Pancreas (tissue), 10 donors: Measurements from ENCODE around the gene NLGN2. TPM values are rescaled to one million over a fixed set of nuclear protein-coding genes. Genes with fewer than 3 reads are reported as not detected.

Experiments
- ATAC-seq, 4 donors: fragments of 200-7000 bp; cut with Tn5 transposase; one replicate each; pipeline versions ENCODE4 v1.8.0 to v1.9.1; 2020; ENCODE audit warnings: mild to moderate bottlenecking in 4 of 4, moderate library complexity in 4 of 4
- DNase-seq, 6 donors: peaks; one replicate each; pipeline ENCODE4 v3.0.0-alpha.2; 2020
- FAIRE-seq: peaks from 2 replicates; lab custom pipeline; 2012; peaks lifted over from hg19 to GRCh38; lab: Jason Lieb, UNC
- H3K27ac ChIP-seq, 4 donors: fragments of 200-600 bp; sonication (generic); 1 replicate in 3 of 4; 2 replicates in 1 of 4; pipeline versions ENCODE4 v1.5.0 to v1.8.0; 2020
- H3K27me3 ChIP-seq, 4 donors: fragments of 200-600 bp; one replicate each; pipeline ENCODE4 v1.8.0; 2021
- H3K36me3 ChIP-seq, 3 donors: fragments of 200-600 bp; sonication (generic) in 1 of 3; one replicate each; pipeline versions ENCODE4 v1.5.0 to v1.8.0; 2020 to 2021
- H3K4me1 ChIP-seq, 3 donors: fragments of 200-600 bp; one replicate each; pipeline ENCODE4 v1.8.0; 2021
- H3K4me3 ChIP-seq, 4 donors: fragments of 200-600 bp; sonication (generic) in 2 of 4; one replicate each; pipeline versions ENCODE4 v1.5.0 to v1.8.0; 2020 to 2021
- H3K9me3 ChIP-seq, 4 donors: fragments of 200-600 bp; one replicate each; pipeline ENCODE4 v1.8.0; 2021
- CTCF ChIP-seq, 4 donors: fragments of 200-600 bp; sonication (generic) in 3 of 4; IDR thresholded peaks; one replicate each; pipeline versions ENCODE4 v1.5.0 to v1.8.0; 2021; ENCODE audit warnings: antibody characterized with exemption in 4 of 4
- WGBS, 2 donors: extraction: QIAGEN DNeasy Blood & Tissue Kit; methylation state at CpG; one replicate each; pipeline ENCODE4 v1.1.7; 2013; 5-methylcytosine and 5-hydroxymethylcytosine counted together
- intact Hi-C, 3 donors: fragments of 100-400 bp; cut with DNase I; formaldehyde crosslinking; loops; one replicate each; pipeline versions ENCODE4 v1.11.1 to v1.14.2; 2022
- polyA plus RNA-seq, 2 donors: library from polyadenylated mRNA; stranded (reverse); fragments of 200-250 nt; gene quantifications; one replicate each; pipeline ENCODE4 v1.2.3, GENCODE V29; 2013
- total RNA-seq, 6 donors: library from RNA; stranded (reverse); fragmentation: NEBNext Ultra II Directional in 4 of 6; extraction: Animal tissue kit (Norgen Biotek cat#: 25700) in 4 of 6; gene quantifications; one replicate each; pipeline versions ENCODE4 v1.2.1 to v1.2.4, GENCODE V29; 2021 to 2023
- donor health status: healthy with polysubstance abuse.
- donor health status: DM: no; HTN: no; CAD: no; lungs with moderate emphysema.
- donor health status: DM: no; HTN: no; CAD: no.
- donor health status: control.
- donor health status: control.
- donor health status: Bipolar disorder and iron deficiency.
- donor health status: DM: yes; HTN: yes; CAD: no.
- donor health status: DM: no; HTN: no; CAD: no.
- donor health status: DM: no; HTN: no; CAD: no.
- donor health status: DM: yes; HTN: yes; CAD: no.

NLGN2 gene
- total and polyA plus RNA-seq, 8 donors, result 2.9 to 13.7 (median 5.4) TPM

GRCh38 chr17:7411427-7411750 lies 3.7 kb downstream of the NLGN2 start:
- Histone ChIP-seq H3K4me3 (no peak overlapping the region), H3K4me1 (no peaks in the 10 kb centered on the region), H3K9me3 (no peaks in the 10 kb centered on the region), H3K36me3 (no peaks in the 10 kb centered on the region), H3K27ac (no peak overlapping the region), H3K27me3 (no peaks in the 10 kb centered on the region)
- no peak for DNase-seq
- intact Hi-C loops, result no loop called here
- FAIRE-seq, result no peak
- 83 to 91% methylated on average over 8 of the region's 8 CpGs for WGBS, 2 donors
- TF ChIP-seq CTCF (IDR thresholded peaks at IDR 0.05), result no peak
- ATAC-seq, result no peak

GRCh38 chr17:7413346-7413985 lies 5.8 kb downstream of the NLGN2 start:
- ATAC-seq (peak in 2 of 4 donors; percentile 18 to 33), DNase-seq (no peak), FAIRE-seq (no peak)
- intact Hi-C loops, result no loop called here
- no peaks in the 10 kb centered on the region for H3K27me3 ChIP-seq
- TF ChIP-seq CTCF (IDR thresholded peaks at IDR 0.05), result no peak
- no peak overlapping the region for H3K27ac ChIP-seq
- no peak overlapping the region for H3K4me3 ChIP-seq
- 76 to 81% methylated on average over 6 of the region's 6 CpGs for WGBS, 2 donors
- no peaks in the 10 kb centered on the region for H3K4me1 ChIP-seq
- H3K9me3 ChIP-seq, result no peaks in the 10 kb centered on the region
- no peaks in the 10 kb centered on the region for H3K36me3 ChIP-seq

GRCh38 chr17:7414837-7415236 lies 7.2 kb downstream of the NLGN2 start:
- no peak for TF ChIP-seq CTCF (IDR thresholded peaks at IDR 0.05)
- no peaks in the 10 kb centered on the region for H3K36me3 ChIP-seq
- H3K4me1 ChIP-seq, result no peaks in the 10 kb centered on the region
- FAIRE-seq (no peak), DNase-seq (no peak), ATAC-seq (no peak)
- no peak overlapping the region for H3K4me3 ChIP-seq
- no peak overlapping the region for H3K27ac ChIP-seq
- WGBS, 2 donors, result 78 to 83% methylated on average over 14 of the region's 14 CpGs
- H3K9me3 ChIP-seq, result no peaks in the 10 kb centered on the region
- no peaks in the 10 kb centered on the region for H3K27me3 ChIP-seq
- intact Hi-C loops, result no loop called here

- Histone ChIP-seq H3K27ac (no peak overlapping the region), H3K27me3 (no peaks in the 10 kb centered on the region), H3K4me1 (no peaks in the 10 kb centered on the region), H3K9me3 (no peaks in the 10 kb centered on the region), H3K36me3 (no peaks in the 10 kb centered on the region), H3K4me3 (no peak overlapping the region)
- no peak for ATAC-seq
- no peak for TF ChIP-seq CTCF (IDR thresholded peaks at IDR 0.05)
- 84 to 85% methylated on average over 23 of the region's 23 CpGs for WGBS, 2 donors
- no peak for DNase-seq
- intact Hi-C loops, result no loop called here
- no peak for FAIRE-seq
Measured at GRCh38 chr17:7415784-7416183, 8.1 kb downstream of the NLGN2 start.

GRCh38 chr17:7416323-7416722 lies 8.7 kb downstream of the NLGN2 start:
- H3K27me3 ChIP-seq, result no peaks in the 10 kb centered on the region
- no peaks in the 10 kb centered on the region for H3K36me3 ChIP-seq
- intact Hi-C loops, result no loop called here
- no peak for ATAC-seq
- H3K27ac ChIP-seq, result no peak overlapping the region
- no peaks in the 10 kb centered on the region for H3K9me3 ChIP-seq
- no peaks in the 10 kb centered on the region for H3K4me1 ChIP-seq
- H3K4me3 ChIP-seq, result no peak overlapping the region
- WGBS, 2 donors, result 64 to 78% methylated on average over 6 of the region's 6 CpGs
- no peak for TF ChIP-seq CTCF (IDR thresholded peaks at IDR 0.05)
- no peak for DNase-seq
- no peak for FAIRE-seq
